ENCODE data around the gene NTRK3.

The NTRK3 gene

GRCh38 chr15:88021601-88022000, 234.9 kb downstream of the NTRK3 start:
- no peak for DNase-seq

DNA sequence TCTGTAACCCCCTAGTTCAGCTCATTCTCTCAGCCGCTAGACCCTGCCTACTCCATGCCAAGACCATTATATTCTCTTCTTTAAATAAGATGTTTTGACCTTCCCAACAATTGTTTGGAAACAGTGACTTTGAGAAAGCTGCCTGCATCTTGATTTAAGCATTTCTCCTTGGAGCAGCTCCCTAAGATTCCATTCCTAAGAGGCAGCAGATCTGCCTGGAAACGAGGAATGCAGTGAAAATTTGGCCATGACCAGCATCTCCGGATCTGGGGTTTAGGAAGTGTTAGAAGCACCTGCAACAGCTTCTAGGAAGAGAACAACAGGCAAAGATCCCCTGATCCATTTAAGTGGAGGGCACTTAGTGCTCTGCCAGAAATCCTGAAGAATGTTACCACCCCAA, 235.7 kb downstream of the NTRK3 start:
- no peak for DNase-seq

GRCh38 chr15:88019656-88020055, 236.9 kb downstream of the NTRK3 start:
- DNase-seq: no peak

DNA sequence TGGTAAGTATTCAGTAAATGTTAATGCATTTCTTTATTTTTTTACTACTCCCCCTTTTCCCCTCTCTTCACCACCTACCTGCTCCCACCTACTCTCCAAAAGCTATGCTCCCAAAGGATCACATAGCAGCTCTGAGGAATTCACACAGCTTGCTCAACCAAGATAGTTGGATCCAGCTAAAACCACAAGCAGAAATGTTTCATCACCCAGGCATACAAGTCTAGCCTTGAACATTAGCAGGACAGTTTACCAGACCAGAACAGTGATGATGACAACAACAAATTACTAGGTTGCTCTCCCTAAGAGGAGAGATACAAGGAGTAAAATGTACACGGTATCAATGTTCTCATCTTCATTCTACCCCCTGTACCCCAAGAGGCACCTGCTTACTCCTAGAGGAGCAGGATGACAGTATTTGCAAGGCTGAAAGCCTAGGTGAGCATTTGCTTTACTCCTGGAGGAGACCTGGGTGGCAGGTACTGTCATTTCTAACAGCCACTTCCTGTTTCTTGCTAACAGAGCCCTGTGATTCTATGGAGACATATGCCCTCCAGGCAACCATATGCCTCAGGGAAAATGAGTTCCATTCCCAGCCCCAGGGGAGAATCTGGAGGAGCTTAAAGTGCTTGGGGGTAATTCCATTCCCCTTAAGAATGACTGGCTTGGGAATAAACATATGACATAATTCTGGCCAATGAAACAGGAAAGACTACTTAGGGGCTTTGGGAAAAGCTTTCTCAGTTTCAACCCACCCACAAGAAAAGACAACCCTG, 237.5 kb downstream of the NTRK3 start:
- no peak for DNase-seq

DNA sequence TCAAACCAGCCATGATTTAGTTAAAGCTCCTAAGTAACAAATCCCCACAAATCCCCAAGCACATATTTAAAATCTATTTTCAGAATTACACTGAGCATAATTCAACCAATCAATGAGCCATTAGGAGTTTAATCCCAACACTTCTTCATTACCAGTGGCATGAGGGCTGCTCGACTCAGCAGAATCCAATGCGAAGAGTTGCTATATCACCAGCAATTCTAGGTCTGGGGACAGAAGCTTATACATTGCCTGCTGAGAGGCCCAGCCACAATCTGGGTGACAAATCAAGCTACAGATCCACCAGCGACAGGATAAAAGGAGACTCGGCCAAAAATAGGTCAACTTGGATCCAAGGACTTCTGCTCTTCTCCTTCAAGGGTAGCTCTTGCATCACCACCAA, 238.8 kb downstream of the NTRK3 start:
- no peak for DNase-seq

GRCh38 chr15:88016406-88016805, 240.1 kb downstream of the NTRK3 start:
- DNase-seq: no peak

GRCh38 chr15:88015228-88015860, 241.2 kb downstream of the NTRK3 start:
- no peak for DNase-seq

DNA sequence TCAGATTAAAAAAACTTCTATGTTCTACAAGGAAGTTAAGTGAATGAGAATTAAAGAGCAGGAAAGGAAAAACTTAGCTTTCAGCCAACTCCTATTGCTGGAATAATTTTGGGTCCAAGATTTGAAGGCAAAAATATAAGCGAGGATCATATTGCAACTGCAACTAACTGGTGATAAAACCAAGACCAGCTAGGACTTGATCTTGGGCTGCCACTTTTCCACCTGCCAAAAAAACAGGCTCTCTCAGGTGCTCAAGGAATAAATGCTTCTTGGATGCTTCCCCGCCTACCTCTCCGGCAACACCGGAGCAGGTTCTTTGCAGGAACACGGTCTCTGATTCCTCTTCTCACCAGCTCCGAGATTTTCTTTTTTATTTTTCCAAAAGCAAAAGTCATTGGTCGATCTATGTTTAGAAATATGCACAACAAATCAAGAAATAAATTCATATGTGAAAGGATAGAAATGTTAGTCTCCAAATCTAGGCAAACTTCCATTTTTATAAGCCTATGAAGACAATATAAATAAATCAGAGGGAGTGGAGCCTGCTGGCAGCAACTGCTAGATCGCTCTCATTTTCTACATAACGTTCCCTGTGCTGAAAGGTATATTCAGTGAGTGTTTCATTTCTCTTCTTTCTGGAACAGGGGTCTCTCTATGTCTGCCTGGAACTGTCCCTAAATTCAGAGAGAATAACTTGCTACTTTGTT, 241.9 kb downstream of the NTRK3 start:
- DNase-seq: no peak

DNA sequence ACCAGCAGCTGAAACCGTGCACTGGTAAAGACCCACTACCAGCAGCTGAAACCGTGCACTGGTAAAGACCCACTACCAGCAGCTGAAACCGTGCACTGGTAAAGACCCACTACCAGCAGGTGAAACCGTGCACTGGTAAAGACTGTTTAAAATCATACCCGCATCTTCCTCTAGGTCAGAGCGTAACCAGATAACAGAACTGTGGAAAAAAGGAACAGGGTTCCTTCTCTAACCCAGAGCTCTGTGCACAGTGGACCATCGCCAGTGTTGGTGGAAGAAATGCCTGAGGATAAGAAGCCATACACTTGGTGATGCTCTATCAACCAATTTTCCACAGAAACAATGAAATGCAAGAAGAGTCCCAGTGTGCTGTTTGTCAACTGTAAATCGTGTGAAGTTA, 243.4 kb downstream of the NTRK3 start:
- no peak for DNase-seq

DNA sequence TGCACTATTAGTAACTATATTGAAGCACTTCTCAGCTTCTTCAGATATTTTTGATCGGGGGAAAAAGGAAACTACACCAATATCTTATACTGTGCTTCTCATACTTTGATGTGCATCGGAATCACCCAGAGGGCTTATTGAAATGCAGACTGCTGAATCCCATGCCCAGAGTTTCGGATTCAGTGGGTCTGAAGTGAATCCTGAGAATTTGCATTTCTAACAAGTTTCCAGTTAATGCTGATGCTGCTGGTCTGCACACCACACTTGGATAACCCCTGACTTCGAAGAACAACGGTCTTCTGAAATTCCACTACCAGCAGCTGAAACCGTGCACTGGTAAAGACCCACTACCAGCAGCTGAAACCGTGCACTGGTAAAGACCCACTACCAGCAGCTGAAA, 243.9 kb downstream of the NTRK3 start:
- no peak for DNase-seq

GRCh38 chr15:88012233-88012632, 244.3 kb downstream of the NTRK3 start:
- DNase-seq: no peak

DNA sequence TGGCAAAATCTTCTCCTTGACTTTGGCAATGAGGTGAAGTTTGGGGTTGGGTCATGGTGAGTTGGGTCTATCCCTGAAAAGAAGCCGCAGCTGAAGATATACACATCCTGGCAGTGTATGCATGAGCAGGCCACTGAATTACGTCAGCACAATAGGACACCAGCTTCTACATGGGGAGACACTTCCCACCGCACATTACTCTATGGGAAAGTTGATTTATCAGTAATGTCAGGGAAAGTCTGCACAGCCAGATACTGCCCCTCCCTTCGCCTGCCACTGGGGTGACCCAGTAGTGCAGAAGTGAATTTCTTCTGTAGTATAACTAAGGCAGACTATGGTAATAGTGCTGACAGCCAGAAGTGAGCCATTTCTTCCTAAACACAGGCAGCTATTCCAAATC, 245.0 kb downstream of the NTRK3 start:
- DNase-seq: no peak

GRCh38 chr15:88006146-88006545, 250.4 kb downstream of the NTRK3 start:
- no peak for DNase-seq

GRCh38 chr15:88004399-88004798, 252.1 kb downstream of the NTRK3 start:
- DNase-seq: no peak

DNA sequence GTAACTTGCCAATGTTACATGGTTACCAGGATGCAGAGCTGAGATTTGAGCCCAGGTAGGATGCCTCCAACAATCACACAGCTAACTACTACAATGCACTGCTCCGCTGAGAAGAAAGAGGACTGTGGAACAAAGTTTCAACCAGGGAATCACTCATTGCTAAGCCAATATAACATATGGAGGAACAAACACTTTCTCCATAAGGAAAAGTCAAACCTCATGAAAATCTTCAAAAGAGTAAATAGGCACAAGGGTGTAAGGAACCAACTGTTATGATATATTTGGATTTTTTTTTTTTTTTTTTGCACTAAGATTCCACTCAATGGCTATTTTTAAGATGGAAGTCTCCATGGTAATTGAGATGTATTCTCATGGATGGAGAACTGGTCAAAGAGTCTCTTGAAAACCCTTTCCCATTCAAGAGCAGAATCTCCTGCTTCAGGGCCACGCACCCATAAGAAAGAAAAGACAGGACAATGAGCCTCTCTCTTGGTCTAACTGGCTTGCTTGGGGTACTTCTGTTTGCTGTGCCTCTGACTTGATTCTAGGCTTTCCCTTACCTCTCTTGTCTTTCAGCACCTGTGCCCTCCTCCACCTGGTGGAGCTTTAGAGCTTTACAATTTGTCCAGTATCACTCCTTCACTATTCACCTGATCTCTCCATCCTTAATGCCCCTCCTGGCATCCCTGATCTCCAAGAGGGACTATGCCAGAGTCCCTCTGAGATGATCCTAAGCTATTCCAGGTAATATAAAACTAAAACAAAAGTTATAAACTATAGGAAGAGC, 252.8 kb downstream of the NTRK3 start:
- DNase-seq: no peak

DNA sequence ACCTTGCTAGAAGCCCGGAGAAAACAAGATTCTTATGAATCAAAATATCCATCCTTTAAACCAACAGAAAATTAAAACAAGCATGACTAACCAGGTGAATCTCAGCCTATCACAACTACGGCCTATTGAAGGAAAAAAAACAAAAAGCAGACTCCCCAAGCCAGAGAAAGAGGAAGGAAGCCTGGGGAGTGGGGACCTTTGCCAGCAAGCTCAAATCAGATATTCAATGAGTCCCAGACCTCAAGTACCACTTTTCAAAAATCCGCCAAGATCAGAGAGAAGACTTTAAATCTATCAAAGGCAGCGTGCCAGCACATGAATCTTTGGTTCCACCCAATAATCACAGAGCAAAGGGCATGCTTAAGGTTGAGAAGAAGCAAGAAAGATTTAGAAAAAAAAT, 253.8 kb downstream of the NTRK3 start:
- no peak for DNase-seq

DNA sequence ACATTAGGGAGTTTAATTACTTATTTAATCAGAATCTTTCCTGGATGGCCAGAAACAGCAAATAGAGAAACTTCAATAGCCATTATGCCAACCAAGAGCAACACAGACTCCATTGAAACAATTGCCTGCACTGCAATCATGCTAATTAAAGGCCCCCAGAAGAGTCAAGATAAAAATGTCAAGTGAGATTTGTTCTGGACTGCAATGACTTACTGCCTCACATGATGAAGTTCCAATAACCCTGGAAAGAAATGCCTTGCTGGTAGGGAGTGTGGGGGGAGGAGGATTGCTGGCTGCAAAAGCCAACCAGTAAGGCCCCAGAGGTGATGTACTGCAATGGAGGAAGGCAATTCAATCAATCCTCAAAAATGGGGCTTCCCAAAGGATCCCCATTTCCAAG, 257.9 kb downstream of the NTRK3 start:
- no peak for DNase-seq

- no peak for DNase-seq
Observed at GRCh38 chr15:87986776-87987175, 269.8 kb downstream of the NTRK3 start.

GRCh38 chr15:87985451-87985850, 271.1 kb downstream of the NTRK3 start:
- no peak for DNase-seq

DNA sequence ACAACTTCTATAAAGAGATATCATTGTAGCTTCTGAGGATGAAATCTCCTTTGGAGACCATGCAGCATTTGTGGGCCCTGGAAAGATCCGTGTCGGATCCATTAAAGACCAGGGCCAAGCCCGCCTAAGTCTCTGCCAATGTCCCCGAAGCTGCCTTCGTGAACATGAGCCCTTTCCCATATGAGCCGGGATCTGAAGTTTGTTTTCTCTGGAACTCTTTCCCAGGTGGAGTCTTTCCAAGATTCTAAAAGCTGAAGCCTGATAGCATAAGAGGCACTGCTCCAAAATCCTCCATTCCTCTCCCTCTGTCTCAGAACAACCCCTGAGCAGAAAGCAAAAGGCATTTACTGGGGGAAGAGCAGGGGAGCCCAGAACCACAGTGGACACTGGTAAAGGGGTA, 274.6 kb downstream of the NTRK3 start:
- no peak for DNase-seq

GRCh38 chr15:87977907-87978306, 278.6 kb downstream of the NTRK3 start:
- DNase-seq: no peak

GRCh38 chr15:87976552-87976951, 280.0 kb downstream of the NTRK3 start:
- no peak for DNase-seq

- no peak for DNase-seq
Observed at GRCh38 chr15:87973501-87974215, 282.9 kb downstream of the NTRK3 start.
